Measurements from ENCODE around the gene ASCC3.
A peak's percentile ranks its signal among the peaks of the same experiment; 100 is the strongest.

Gene ASCC3

GRCh38 chr6:100810015-100810414 is 71.1 kb downstream of the ASCC3 start:
- TF ChIP-seq, protein P1, sequence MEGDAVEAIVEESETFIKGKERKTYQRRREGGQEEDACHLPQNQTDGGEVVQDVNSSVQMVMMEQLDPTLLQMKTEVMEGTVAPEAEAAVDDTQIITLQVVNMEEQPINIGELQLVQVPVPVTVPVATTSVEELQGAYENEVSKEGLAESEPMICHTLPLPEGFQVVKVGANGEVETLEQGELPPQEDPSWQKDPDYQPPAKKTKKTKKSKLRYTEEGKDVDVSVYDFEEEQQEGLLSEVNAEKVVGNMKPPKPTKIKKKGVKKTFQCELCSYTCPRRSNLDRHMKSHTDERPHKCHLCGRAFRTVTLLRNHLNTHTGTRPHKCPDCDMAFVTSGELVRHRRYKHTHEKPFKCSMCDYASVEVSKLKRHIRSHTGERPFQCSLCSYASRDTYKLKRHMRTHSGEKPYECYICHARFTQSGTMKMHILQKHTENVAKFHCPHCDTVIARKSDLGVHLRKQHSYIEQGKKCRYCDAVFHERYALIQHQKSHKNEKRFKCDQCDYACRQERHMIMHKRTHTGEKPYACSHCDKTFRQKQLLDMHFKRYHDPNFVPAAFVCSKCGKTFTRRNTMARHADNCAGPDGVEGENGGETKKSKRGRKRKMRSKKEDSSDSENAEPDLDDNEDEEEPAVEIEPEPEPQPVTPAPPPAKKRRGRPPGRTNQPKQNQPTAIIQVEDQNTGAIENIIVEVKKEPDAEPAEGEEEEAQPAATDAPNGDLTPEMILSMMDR (IDR thresholded peaks at IDR 0.05; ENCODE audit: low read depth, low read length), result no peak
- no peak for DNase-seq (ENCODE audit: low read depth in 2 of 2)
- no peak overlapping the region for H3K4me3 ChIP-seq (replicated peaks in 1 of 2; ENCODE audit: low read depth in 2 of 2, low read length in 2 of 2)

- peak in 1 of 2 donors; percentile 9 for DNase-seq (ENCODE audit: low read depth in 2 of 2)
- no peak overlapping the region for H3K4me3 ChIP-seq (replicated peaks in 1 of 2; ENCODE audit: low read depth in 2 of 2, low read length in 2 of 2)
- TF ChIP-seq, protein P1 (IDR thresholded peaks at IDR 0.05; ENCODE audit: low read depth, low read length), result no peak
Observed at GRCh38 chr6:100809346-100809745, 71.8 kb downstream of the ASCC3 start.

DNA sequence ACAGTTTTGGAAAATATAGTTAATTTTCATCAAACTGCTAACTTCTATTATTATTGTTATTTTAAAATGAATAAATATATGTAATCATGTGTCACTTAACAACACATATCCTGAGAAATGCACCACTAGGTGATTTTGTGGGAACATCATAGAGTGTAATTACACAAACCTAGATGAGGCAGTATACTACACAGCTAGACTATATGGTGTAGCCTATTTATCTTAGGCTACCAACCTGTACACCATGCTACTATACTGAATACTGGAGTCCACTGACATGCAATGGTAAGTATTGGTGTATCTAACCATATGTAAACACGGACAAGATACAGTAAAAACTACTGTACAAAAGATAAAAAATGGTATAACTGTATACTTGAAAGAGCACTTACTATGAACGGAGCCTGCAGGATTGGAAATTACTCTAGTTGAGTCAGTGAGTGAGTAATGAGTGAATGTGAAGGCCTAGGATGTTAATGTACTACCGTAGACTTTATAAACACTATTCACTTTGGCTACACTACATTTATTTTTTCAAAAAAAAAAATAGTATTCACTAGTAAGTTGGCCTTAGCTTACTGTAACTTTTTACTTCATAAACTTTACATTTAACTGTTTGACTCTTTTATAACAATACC is 72.4 kb downstream of the ASCC3 start:
- TF ChIP-seq, protein P1 (IDR thresholded peaks at IDR 0.05; ENCODE audit: low read depth, low read length), result no peak
- H3K4me3 ChIP-seq (replicated peaks in 1 of 2; ENCODE audit: low read depth in 2 of 2, low read length in 2 of 2), result no peak overlapping the region
- peak in 1 of 2 donors; percentile 74 for DNase-seq (ENCODE audit: low read depth in 2 of 2)

- DNase-seq (ENCODE audit: low read depth in 2 of 2), result no peak
- TF ChIP-seq, protein P1 (IDR thresholded peaks at IDR 0.05; ENCODE audit: low read depth, low read length), result no peak
- no peak overlapping the region for H3K4me3 ChIP-seq (replicated peaks in 1 of 2; ENCODE audit: low read depth in 2 of 2, low read length in 2 of 2)
Observed at GRCh38 chr6:100806296-100806695, 74.8 kb downstream of the ASCC3 start.

GRCh38 chr6:100803264-100804045 is 77.7 kb downstream of the ASCC3 start:
- H3K4me3 ChIP-seq (replicated peaks in 1 of 2; ENCODE audit: low read depth in 2 of 2, low read length in 2 of 2), result no peak overlapping the region
- DNase-seq (ENCODE audit: low read depth in 2 of 2), result no peak
- TF ChIP-seq, protein P1 (IDR thresholded peaks at IDR 0.05; ENCODE audit: low read depth, low read length), result no peak

DNA sequence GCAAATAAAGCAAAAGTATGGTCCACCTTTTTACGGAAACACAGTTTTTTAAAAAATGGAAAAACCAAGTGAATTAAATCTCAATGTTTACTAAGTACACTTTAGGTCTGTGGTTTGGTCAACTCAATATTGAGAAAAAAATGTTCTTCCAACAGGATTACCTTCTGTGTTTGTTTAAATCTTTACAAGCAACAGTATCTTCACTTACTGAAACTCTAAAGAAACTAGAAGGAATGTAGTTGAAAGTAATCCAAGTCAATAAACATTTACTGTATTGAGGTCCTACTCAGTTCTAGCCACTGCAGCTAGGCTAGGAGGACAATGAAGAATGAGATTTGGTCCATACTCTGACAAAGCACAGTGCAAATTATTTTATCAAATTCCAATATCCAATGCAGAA is 80.1 kb downstream of the ASCC3 start:
- no peak overlapping the region for H3K4me3 ChIP-seq (replicated peaks in 1 of 2; ENCODE audit: low read depth in 2 of 2, low read length in 2 of 2)
- no peak for DNase-seq (ENCODE audit: low read depth in 2 of 2)
- TF ChIP-seq, protein P1 (IDR thresholded peaks at IDR 0.05; ENCODE audit: low read depth, low read length), result no peak

Measured in cardiac fibroblast (primary cell).